ENCODE measurements around the gene ATXN1.

Gene ATXN1

DNA sequence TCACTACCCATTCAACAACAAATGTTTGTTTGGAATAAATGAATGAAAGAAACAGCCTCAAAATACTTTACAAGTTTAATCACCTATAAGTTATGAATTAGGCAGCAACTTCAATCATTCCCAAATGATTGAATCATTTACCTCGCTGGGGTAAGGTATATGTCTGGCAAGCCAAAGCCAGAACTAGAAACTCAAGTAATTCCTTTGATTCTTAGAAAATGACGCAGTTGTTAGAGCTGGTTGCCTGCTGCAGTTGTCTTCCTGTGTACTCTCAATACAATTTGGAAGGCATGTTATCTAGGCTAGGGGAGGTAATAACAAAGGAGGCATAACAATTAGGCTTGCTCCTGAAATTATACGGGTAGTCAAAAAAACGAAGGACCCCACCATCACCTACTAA is 160.6 kb downstream of the ATXN1 start:
- DNase-seq, result no peak

DNA sequence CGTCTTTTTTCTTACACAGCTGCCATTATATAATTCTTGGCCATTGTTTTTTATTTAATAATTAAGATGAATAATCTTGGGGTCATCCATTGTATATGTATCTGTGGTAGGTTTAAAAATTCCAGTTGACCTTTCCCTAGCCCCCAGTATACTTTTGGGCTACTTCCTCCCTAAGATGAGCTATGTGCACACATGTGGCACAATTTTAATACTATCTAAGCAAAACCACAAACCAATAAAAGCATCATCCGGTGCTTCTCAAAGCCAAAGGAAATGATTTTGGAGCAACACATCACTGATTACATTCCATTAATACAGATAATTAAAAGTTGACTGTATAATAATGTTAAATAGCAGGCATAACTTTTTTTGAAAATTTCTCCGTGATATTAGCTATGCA is 161.2 kb downstream of the ATXN1 start:
- no peak for DNase-seq

DNA sequence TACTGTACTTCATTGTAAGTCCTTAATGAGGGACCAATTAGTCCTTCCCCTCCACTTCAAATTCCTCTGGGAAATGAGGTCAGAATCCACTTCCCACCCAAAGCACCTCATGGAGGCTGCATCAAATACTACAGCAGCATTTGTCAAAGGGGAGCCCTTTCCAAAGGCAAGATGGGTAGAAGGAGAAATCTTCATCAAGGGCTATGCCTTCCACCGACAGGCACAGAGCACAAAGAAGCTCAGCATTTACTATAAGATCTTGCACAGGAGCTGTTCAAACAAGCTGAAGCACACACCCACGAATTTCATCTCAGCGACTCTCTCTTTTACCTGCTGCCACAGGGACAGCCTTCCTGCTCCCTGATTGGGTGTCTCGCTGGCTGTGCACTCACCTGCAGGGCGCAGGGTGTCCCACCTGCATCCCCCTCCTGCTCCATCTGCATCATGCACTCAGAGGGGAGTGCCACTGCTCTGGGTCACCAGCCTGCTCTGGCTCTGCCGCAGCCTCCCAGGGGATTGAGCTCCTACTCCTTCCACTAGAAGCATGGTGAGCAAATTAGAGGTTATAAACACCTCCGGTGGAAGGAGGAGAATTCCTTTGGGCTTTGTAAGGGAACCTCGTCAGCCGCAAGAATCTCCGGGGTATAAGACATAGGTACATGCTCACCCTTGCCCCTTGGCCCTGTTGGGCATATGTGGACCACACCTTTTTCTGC is 164.5 kb downstream of the ATXN1 start:
- DNase-seq, result no peak

DNA sequence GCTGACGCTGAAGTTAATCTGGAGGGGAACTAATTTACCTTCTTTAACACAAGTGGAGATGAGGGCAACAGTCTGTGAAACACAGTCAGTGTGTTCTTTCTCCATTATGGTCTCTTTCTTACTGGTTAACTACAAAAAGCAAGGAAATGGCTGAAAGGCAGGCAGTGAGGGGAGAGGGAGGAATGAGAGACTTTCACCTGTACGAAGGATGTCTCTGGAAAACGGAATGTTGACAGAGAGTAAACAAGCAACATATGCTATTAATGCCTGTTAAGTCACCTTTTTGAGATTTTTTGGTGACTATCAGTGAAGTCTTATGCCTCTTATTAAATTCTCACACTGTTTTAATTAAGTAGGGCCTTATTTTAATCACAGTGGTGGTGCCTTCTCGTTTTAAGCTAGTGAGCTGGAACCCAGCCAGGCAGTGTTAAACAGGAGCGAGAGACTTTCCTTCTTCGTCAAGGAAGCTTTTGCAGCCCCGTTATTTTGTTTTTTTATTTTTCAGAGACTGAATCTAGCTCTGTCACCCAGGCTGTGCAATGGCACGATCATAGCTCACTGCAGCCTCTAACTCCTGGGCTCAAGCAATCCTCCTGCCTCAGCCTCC is 165.6 kb downstream of the ATXN1 start:
- DNase-seq, result no peak

DNA sequence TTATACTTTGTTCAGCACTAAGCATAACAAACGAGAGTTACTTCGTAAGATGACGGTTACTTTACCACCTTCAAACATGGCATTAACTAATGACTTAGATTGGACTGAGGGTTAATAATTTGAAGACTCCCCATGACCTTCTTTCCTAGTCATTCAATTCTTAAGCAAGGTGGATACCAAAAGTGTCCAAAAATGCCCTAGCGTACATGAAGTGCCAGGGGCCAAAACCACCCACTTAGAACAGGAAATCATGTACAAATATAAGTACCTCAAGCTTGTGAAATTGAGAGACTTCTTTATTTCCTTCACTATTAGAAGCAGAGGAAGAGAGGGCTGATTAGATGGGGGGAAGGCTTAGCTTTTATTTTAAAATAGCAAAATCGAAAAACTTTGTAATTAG is 166.4 kb downstream of the ATXN1 start:
- DNase-seq, result no peak

DNA sequence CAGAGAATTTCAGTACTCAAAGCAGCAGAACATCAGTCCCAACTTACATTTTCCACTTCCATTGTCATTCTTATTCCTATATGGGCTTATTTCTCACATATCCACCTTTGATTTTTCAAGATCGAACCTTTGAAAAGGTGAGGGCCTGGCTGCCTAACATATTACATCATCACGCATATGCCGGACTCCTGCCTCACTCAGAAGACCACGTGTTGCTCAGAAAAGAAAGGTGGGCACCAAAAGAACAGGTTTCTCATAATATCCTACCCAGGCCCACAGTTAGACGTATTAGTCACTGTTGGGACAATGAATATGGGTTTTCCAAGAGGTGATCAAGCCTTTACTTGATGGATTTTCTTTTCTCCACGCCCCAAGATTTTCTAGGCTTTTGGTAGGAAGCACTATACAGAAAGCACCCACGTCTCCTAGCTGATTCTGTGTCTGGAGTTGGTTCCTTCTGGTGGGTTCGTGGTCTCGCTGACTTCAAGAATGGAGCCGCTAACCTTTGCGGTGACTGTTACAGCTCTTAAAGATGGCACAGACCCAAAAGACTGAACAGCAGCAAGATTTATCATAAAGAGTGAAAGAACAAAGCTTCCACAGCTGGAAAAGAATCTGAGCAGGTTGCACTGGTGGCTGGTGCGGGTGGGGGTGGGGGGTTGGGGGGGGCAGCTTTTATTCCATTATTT is 168.9 kb downstream of the ATXN1 start:
- no peak for DNase-seq

DNA sequence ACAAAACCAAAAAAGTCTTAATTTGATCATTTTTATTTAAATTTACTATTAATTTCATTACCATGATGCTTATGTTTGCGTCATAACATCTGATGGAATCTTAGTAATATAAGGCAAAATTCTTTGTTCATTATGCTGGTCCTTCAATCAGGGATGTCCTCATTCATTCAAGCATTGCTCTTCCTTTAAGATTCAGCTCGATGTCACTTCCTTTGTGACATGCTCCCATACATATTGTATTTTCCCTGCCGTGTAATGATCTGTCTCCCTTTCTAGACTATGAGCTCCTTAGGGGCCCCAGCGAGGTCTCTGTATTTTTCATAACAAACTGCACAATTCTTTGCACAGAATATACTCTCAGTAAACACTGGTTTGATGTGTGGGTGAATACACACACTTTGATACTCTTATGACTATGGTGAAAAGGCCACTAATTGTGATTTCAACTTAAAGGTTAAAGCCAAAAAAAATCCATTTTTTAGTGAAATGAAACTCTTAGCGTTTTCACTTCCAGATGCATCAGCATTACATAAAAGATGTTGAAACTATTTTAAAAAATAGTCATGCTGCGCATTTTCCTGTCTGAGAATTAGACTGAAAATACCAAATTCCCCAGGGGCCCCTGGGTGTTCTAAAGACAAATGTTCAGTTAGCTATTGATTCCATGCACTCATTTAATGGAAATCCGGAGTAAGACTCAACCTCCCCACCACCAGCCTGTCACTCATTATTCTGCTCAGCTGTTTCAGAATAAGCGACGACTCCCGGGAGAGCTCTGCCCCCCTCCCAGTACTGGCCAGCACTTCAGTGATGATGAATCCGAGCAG is 169.7 kb downstream of the ATXN1 start:
- DNase-seq, result no peak

DNA sequence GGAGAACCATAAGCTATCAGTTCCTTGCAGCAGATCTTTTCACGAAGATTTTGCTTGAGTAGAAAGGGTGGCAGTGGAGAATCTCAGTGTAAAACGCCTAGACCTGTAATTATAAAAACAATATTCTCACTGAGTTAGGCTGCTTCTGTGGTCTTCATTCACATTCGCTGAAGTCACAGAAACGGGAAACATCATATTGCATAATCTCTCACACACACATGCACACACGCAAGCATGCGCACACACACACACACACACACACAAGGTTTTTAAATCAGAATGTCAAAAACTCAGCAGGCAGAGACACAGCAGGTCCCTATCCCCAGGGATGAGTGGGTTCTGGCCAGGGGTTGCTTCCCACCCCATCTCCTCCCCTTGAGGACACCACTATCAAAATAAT is 175.5 kb downstream of the ATXN1 start:
- no peak for DNase-seq

DNA sequence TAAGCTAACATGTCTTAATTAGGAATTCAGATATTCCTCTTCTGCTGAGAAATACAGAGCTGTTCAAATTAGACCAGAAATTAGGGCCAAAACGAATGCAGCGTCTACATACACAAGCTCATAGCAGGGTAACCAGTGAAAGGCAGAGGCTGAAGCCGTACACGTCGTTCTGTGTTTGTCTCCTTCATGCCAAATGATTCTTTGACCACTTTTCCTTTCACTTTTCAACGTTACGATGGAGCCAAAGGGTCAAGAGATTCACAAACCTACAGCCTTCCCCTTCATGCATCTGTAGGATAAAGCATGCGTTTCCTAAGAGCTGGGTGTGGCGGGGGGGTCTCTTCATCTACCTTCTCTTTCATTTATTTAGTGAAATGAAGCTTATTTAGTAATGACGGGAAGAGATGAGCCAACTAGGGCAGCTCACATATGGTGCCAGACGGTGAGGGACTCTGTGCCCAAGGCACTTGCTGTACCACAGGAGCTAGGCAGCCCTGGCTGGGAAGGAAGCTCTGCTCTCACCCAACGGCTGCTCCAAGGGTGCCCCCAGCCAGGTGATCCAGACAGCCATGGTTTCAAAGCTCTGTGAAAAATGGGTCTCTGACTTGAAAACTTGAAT is 178.0 kb downstream of the ATXN1 start:
- DNase-seq, result peak in 1 of 2 experiments; percentile 51

DNA sequence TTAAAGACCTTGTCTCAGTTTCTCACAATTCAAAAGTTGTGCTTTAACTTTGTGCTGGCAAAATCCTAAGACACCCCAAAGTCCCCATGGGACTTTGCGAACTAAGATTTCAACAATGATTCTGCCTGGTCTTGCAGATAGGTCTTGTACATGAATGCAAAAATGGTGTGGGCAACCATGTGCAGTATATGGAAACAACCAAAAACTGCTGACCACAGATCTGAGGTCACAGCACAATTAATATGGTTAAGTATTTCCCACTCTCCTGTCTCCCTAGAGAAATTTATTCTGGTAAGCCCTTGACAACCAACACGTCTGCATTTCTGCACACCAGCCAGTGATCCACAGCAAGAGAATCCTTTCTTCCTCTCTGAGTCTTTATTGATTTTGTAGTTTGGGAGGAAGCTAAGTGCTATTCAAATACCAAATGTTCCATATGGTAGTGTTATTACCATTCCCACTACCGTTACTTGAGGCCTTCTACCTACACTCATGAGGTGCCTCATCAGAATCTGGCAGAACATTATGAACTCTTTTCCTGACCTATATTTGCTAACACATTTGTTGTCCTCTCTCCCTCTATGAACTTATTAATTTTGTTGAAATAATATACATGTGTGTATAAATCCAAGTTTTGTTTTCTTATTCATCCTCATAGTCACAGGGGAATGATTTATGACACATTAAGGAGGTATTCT is 178.7 kb downstream of the ATXN1 start:
- no peak for DNase-seq

DNA sequence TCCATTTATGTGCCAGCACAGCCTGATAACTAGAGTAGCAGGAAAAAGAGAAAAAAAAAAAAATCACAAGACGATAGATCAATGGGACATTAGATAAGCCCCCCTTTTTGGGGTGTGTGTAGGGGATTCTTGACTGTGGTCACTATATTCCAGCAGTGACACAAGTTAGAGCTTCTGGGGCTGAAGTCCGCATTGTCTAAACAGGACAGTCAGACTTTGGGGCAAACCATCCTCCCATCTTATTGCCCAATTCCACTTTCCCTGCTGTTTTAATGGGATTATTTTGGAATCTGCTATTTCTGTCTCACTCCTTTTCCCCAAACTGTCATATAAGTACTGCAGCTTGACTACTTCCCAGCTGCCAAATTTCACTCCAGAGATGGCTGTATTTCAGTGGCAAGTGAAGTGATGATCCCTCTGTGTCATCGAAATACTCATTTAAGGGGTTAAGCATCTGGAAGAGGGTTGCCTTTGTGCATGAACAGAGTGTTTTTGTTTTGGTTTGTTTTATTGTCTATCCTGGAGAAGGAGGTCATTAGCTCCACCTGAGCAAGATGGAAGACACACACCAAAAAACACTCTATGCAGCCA is 182.5 kb downstream of the ATXN1 start:
- no peak for DNase-seq

DNA sequence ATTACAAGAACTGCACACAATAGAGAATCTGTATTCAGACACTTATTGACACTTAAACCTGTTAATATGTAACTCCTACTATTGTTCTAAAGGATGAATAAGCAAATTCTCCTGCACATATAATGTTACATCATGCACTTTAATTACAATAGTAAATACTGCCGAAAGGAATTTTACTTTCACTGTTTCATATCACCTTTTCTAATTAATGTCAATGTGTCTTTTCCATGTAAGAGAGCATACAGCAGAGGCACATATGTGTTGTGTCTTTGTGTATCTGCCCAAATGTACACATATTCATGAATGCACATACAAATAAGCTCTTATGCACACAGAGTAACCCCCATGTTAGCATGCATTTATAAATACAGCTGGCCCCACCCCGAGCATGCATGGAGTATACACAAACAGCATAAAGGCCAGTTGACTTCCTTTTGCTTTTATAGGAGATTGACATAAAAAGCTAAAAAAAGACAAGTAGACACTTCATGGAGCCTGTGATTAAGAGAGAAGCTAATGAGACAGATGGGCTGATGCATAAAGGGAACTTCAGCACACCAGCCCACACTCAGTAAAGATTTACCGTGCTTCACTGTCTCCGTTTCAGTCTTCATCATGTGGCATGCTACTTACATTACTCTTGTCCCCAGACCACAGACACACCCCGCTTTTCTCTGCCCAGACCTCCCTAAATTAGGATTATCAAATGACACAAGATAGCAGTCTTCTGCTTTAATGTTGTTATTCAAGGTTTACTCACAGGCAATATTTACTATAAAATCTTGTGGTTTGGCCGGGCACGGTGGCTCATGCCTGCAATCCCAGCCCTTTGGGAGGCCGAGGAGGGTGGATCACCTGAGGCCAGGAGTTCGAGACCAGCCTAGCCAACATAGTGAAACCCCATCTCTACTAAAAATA is 184.6 kb downstream of the ATXN1 start:
- no peak for DNase-seq

DNA sequence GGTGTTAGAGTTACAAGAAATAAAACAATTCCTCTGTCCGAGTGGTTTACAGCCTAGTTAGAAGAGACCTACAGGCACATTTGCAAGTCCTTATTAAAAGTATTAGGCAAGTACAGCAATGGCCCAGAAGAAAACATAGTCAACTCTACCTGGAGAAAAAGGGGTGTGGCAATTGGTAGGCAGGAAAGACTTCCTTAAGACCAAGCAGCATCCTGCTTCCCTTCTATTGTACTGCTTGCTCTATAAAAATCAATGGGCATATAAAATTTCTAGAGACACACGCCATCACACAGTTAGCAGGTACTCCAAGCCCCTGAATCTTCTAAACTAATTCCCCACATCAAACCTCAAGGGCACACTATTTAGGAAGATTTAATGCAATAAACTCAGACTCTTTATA is 185.6 kb downstream of the ATXN1 start:
- no peak for DNase-seq

DNA sequence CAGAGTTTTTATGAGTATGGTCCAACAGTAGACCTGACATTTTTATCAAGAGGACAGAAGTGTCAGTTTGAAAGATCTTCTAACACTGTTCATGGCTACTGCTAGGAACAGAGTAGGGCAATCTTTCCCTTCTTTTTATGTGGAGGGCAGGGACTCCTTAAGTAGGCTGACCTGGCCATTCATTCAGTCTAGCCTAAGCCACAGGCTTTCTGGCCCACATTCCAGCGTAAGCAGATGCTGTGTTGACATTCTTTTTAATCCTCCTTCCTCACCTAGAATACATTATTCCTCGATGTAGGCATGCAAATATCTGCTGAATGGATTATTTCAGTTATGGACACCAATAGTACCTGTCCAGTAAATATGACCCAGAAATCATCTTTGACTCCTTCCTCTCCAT is 188.3 kb downstream of the ATXN1 start:
- no peak for DNase-seq

DNA sequence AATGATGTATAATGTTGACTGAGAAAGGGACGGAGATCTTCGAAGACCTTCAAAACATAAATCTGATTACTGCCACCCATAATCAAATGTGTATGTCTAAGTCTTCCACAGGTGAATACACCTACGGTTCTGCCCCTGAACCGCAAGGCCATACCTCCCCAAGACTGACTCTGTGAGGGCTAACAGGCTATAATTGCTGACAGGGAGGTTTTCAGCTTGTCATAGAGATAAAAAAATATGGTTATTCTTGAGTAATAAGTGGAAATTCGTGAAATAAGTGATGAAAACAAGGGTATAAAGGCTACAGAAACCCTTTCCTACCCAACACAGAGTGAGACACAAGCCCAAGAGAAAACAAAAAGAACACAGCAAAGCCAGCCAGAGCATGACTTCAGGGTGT is 188.9 kb downstream of the ATXN1 start:
- DNase-seq, result no peak

DNA sequence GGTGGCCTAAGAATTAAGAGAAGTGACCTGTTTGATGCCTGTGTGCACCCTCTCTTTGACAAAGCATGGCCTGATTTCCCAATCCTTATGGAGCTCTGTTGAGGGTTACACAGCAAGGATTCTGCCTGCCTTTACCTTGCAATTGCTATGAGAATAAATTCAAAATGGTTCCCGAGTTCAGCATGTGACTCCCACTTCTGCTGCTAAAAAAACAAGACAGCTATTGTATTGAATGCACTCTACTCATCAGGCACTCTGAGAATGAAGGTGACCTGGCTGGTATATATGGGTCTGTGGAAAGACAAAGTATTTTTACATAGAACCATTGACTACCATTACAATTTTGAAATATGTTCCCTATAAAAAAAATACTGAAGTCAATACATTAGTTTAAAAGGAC is 190.3 kb downstream of the ATXN1 start:
- no peak for DNase-seq

DNA sequence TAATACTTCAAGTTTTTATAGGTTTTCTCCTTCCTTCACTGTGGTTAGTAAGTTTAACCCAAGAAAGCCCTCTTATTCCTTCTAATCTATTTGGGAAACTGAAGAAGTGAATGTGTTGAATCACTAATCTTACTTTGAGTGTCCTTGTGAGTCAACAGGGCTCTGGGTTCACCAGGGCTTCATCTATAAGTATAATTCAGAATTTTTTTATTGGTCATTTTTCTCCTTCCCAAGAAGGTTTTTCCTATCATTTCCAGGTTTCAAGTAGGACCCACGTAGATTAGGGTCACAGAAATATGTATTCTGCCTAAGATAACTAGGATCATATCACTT is 191.1 kb downstream of the ATXN1 start:
- no peak for DNase-seq

DNA sequence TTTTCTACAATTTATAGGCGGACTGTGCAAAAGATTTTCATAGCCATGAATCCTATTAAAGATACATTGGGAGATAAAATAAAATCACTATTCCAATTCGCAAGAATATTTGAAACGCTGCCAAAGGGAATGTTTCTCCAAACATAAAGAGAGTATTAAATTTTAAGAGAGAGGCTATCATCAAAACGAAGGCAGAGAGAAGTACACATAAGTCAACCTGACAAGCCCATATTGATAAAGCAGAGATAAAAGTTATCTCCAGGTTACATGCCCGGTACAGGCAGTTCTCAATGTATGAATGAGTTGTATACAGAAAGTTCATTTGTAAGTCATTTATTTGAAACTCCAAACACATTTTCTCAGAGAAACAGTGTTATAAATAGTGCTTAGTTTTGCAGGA is 193.1 kb downstream of the ATXN1 start:
- DNase-seq, result no peak

DNA sequence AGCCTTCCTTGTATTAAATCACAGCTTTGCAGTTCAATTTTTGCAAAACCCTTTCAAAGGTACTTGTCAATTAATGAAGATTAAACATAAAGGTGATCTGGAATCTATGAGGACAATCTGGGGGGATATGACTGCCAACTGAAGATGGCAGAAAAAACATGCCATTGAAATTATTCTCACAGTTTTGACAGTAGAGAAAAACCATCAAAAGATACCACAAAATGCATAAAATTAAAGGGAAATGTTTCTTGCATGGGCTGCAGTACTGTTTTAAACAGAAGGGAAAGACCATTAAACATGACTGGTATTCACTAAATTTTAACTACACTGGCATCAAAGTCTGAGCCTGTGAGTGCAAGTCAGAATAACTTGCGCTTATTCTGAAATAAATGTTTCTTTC is 194.2 kb downstream of the ATXN1 start:
- no peak for DNase-seq

DNA sequence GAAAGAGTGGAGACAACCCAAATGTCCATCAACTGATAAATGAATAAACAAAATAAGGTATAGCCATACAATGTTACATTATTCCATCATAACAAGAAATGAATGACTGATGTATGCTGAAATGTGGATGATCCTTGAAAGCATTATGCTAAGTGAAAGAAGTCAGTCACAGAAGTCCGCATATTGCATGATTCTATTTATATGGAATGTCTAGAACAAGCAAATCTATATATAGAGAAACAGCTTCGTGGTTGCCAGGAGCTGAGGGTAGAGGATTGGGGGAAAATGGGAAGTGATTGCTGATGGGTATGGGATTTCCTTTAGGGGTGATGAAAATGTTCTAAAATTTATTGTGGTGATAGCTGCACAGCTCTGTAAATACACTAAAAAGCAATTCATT is 196.8 kb downstream of the ATXN1 start:
- no peak for DNase-seq

DNA sequence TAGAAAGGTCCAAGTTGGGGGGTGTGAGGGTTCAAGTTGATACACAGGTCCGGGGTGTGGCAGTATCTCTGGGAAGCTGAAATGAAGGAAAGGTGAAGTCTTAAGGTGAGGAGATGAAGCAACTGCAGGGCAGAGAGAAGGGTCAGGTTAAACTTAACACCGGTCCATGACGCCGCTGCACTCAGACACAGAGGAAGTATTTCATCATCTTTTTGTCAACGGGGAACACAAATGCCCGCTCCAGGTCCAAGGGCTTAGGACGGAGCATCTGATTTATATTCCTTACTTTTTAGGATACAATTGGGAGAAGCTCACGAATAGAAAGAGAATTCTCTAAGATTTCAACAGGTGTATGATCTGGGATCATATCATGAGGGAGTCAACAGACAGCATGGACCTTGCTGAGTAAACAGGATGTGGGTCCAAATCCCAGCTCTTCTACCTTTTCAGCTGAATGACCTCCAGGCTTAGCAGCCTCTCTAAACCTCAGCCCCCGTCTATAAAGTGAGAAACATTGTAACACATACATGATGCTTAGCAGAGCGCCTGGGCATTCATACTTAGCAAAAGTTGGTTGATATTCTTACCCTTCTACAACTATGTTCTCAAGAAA is 197.5 kb downstream of the ATXN1 start:
- no peak for DNase-seq
